H1 (cell line): ENCODE data around the gene CDYL. TPM values are rescaled to one million over a fixed set of nuclear protein-coding genes. Genes with fewer than 3 reads are reported as not detected.

Experiments
- CTCF ChIA-PET: fragments of 300-600 bp; sonication (Branson Sonifier 250); formaldehyde crosslinking; loops from one replicate; lab custom pipeline; 2021; ENCODE audit not compliant: partially characterized antibody; lab: Charles Lee
- POLR2A ChIA-PET: fragments of 300-600 bp; sonication (Branson Sonifier 250); formaldehyde crosslinking; loops from one replicate; lab custom pipeline; 2021; ENCODE audit warnings: inconsistent platforms; ENCODE audit not compliant: partially characterized antibody; lab: Charles Lee
- DNase-seq, 2 experiments: peaks; one replicate each; pipeline versions ENCODE4 v3.0.0 to v3.0.0-alpha.2; 2010 to 2022; ENCODE audit warnings: low spot score in 2 of 2, low read depth in 1 of 2, mixed read lengths in 1 of 2
- FAIRE-seq: peaks from 2 replicates; lab custom pipeline; 2011; peaks lifted over from hg19 to GRCh38; lab: Jason Lieb, UNC
- H2AFZ ChIP-seq: 2 replicates; pipeline ENCODE4 v1.8.1; 2012; ENCODE audit warnings: low read length, inconsistent platforms
- H2AK5ac ChIP-seq: 2 replicates; pipeline ENCODE4 v1.6.1; 2013; ENCODE audit warnings: low read depth, low read length
- H2BK120ac ChIP-seq: replicated peaks from 2 replicates; pipeline ENCODE3; 2013; ENCODE audit warnings: low read depth, low read length, inconsistent platforms
- H2BK12ac ChIP-seq: 2 replicates; pipeline ENCODE4 v1.6.1; 2013; ENCODE audit warnings: low read depth, low read length
- H2BK15ac ChIP-seq: 2 replicates; pipeline ENCODE4 v1.6.1; 2013; ENCODE audit warnings: low read length
- H2BK20ac ChIP-seq: 2 replicates; pipeline ENCODE4 v1.6.1; 2013; ENCODE audit warnings: low read length
- H2BK5ac ChIP-seq: 2 replicates; pipeline ENCODE4 v1.6.1; 2013; ENCODE audit warnings: low read depth, low read length
- H3K14ac ChIP-seq: 2 replicates; pipeline ENCODE4 v1.6.1; 2013; ENCODE audit warnings: inconsistent platforms; ENCODE audit not compliant: insufficient read length
- H3K18ac ChIP-seq: 2 replicates; pipeline ENCODE4 v1.6.1; 2013; ENCODE audit warnings: low read length; ENCODE audit errors: extremely low read depth
- H3K23ac ChIP-seq: 2 replicates; pipeline ENCODE4 v1.6.1; 2013; ENCODE audit warnings: inconsistent platforms; ENCODE audit not compliant: insufficient read length
- H3K23me2 ChIP-seq: 2 replicates; pipeline ENCODE4 v1.6.1; 2013; ENCODE audit warnings: low read depth, low read length
- H3K27ac ChIP-seq: 2 replicates; pipeline ENCODE4 v1.6.1; 2011; ENCODE audit warnings: low read depth, low read length, inconsistent platforms
- H3K27me3 ChIP-seq, 4 experiments: replicated peaks in 1 of 4; 1 replicate in 1 of 4; 2 replicates in 3 of 4; pipeline versions ENCODE4 v1.6.1 to v1.8.1; 2011 to 2013; ENCODE audit warnings: low read length in 3 of 4, mild to moderate bottlenecking in 3 of 4, inconsistent platforms in 2 of 4, mixed read lengths in 2 of 4, moderate library complexity in 1 of 4; ENCODE audit not compliant: control insufficient read depth in 3 of 4, insufficient read depth in 3 of 4; ENCODE audit errors: extremely low read depth in 1 of 4
- H3K36me3 ChIP-seq, 4 experiments: 2 replicates each; pipeline versions ENCODE4 v1.6.1 to v1.8.1; 2011 to 2013; ENCODE audit warnings: mild to moderate bottlenecking in 4 of 4, low read length in 3 of 4, moderate library complexity in 2 of 4, control low read depth in 1 of 4, inconsistent platforms in 1 of 4; ENCODE audit not compliant: insufficient read depth in 4 of 4, control insufficient read depth in 2 of 4
- H3K4ac ChIP-seq: replicated peaks from 2 replicates; pipeline ENCODE3; 2013; ENCODE audit warnings: low read length, low read depth, mixed read lengths, inconsistent platforms; ENCODE audit not compliant: insufficient read length
- H3K4me1 ChIP-seq, 4 experiments: replicated peaks in 1 of 4; 1 replicate in 1 of 4; 2 replicates in 3 of 4; pipeline versions ENCODE4 v1.6.1 to v1.8.1; 2011 to 2013; ENCODE audit warnings: low read length in 3 of 4, inconsistent platforms in 2 of 4, mixed read lengths in 1 of 4; ENCODE audit not compliant: insufficient read depth in 4 of 4, control insufficient read depth in 3 of 4
- H3K4me2 ChIP-seq, 2 experiments: 2 replicates each; pipeline versions ENCODE4 v1.6.1 to v1.8.1; 2011 to 2013; ENCODE audit warnings: low read depth in 2 of 2, low read length in 2 of 2, control low read depth in 1 of 2, inconsistent platforms in 1 of 2, mild to moderate bottlenecking in 1 of 2; ENCODE audit not compliant: insufficient read depth in 1 of 2
- H3K4me3 ChIP-seq, 4 experiments: fragments of 200-600, 300-600 bp in 1 of 4; sonication (generic), shearing (Covaris generic), sonication (Bioruptor Twin) in 1 of 4; 2 replicates each; pipeline versions ENCODE4 v1.5.1 to v1.8.1; 2011 to 2016; ENCODE audit warnings: low read length in 4 of 4, low read depth in 3 of 4, control low read depth in 2 of 4, inconsistent platforms in 2 of 4, mild to moderate bottlenecking in 2 of 4, mixed read lengths in 1 of 4, moderate library complexity in 1 of 4; ENCODE audit not compliant: insufficient read depth in 2 of 4; ENCODE audit errors: extremely low read depth in 1 of 4
- H3K56ac ChIP-seq: replicated peaks from 2 replicates; pipeline ENCODE3; 2013; ENCODE audit warnings: low read depth, mild to moderate bottlenecking, mixed read lengths, low read length, inconsistent platforms; ENCODE audit not compliant: insufficient read length
- H3K79me1 ChIP-seq: 2 replicates; pipeline ENCODE4 v1.6.1; 2013; ENCODE audit warnings: low read depth, low read length, control low read depth
- H3K79me2 ChIP-seq, 2 experiments: 2 replicates each; pipeline versions ENCODE4 v1.6.1 to v1.8.1; 2012 to 2013; ENCODE audit warnings: low read length in 2 of 2, mild to moderate bottlenecking in 2 of 2, inconsistent platforms in 1 of 2; ENCODE audit not compliant: insufficient read depth in 2 of 2, control insufficient read depth in 1 of 2
- H3K9ac ChIP-seq, 4 experiments: replicated peaks in 1 of 4; 1 replicate in 1 of 4; 2 replicates in 3 of 4; pipeline versions ENCODE4 v1.6.1 to v1.8.1; 2011 to 2013; ENCODE audit warnings: low read depth in 3 of 4, low read length in 3 of 4, control low read depth in 2 of 4, mild to moderate bottlenecking in 2 of 4, moderate library complexity in 2 of 4, inconsistent platforms in 1 of 4; ENCODE audit errors: extremely low read depth in 1 of 4
- H3K9me3 ChIP-seq, 2 experiments: 2 replicates each; pipeline versions ENCODE4 v1.6.1 to v1.8.1; 2012 to 2013; ENCODE audit warnings: mild to moderate bottlenecking in 2 of 2, moderate library complexity in 2 of 2, control low read depth in 1 of 2, inconsistent platforms in 1 of 2, low read depth in 1 of 2, low read length in 1 of 2, mixed read lengths in 1 of 2; ENCODE audit not compliant: insufficient read depth in 2 of 2
- H4K20me1 ChIP-seq, 2 experiments: replicated peaks in 1 of 2; 2 replicates each; pipeline versions ENCODE3 to v1.8.1; 2011 to 2013; ENCODE audit warnings: inconsistent platforms in 2 of 2, low read length in 2 of 2, mild to moderate bottlenecking in 1 of 2; ENCODE audit not compliant: insufficient read depth in 2 of 2, control insufficient read depth in 1 of 2
- H4K5ac ChIP-seq: 2 replicates; pipeline ENCODE4 v1.6.1; 2013; ENCODE audit warnings: low read length, low read depth, mixed read lengths, inconsistent platforms; ENCODE audit not compliant: insufficient read length
- H4K8ac ChIP-seq: 2 replicates; pipeline ENCODE4 v1.8.0; 2013; ENCODE audit warnings: mild to moderate bottlenecking, moderate library complexity, low read length, inconsistent platforms; ENCODE audit not compliant: insufficient read depth; ENCODE audit errors: extremely low read depth
- H4K91ac ChIP-seq: replicated peaks from 2 replicates; pipeline ENCODE3; 2013; ENCODE audit warnings: low read length, mixed read lengths, inconsistent platforms; ENCODE audit not compliant: insufficient read length
- RAD21 ChIP-seq, 2 experiments: IDR thresholded peaks in 1 of 2; conservative IDR thresholded peaks in 1 of 2; 2 replicates each; pipeline ENCODE4 v1.6.1; 2011; ENCODE audit warnings: low read depth in 2 of 2, low read length in 2 of 2, improper control_type of control experiment in 1 of 2, inconsistent platforms in 1 of 2, mild to moderate bottlenecking in 1 of 2, moderate library complexity in 1 of 2
- SP2 ChIP-seq: IDR thresholded peaks from 2 replicates; pipeline ENCODE4 v1.6.1; 2012; ENCODE audit warnings: mild to moderate bottlenecking, low read length, inconsistent platforms
- WGBS, 2 experiments: shearing (Covaris generic) in 1 of 2; methylation state at CpG; one replicate each; pipeline versions ENCODE4 v1.1.6 to v1.1.7; 2013 to 2015; ENCODE audit warnings: low lambda C conversion rate in 2 of 2, mixed read lengths in 2 of 2, inconsistent platforms in 1 of 2, low coverage in 1 of 2, missing lambda C conversion rate in 1 of 2; ENCODE audit not compliant: insufficient replicate concordance in 2 of 2, insufficient coverage in 1 of 2, insufficient read length in 1 of 2; ENCODE audit errors: extremely low coverage in 1 of 2, missing lambda C conversion rate in 1 of 2; 5-methylcytosine and 5-hydroxymethylcytosine counted together
- polyA plus RNA-seq, 7 experiments: library from polyadenylated mRNA; depleted of rRNA in 3 of 7; stranded (reverse) in 5 of 7; unstranded in 2 of 7; fragments of >200 nt in 5 of 7; fragments of 200-250 nt in 2 of 7; gene quantifications; 1 replicate in 5 of 7; 2 replicates in 1 of 7; 4 replicates in 1 of 7; pipeline versions ENCODE4 v1.2.1 to v1.2.3, GENCODE V29; 2011 to 2013; ENCODE audit warnings: missing spikeins in 2 of 7, mixed read lengths in 2 of 7
- total RNA-seq: library from RNA; stranded (reverse); fragmentation: NEBNext Ultra II Directional; extraction: Animal tissue kit (Norgen Biotek cat#: 25700); gene quantifications from 2 replicates; pipeline ENCODE4 v1.2.1, GENCODE V29; 2021

The CDYL gene
- total and polyA plus RNA-seq, 2 of the 8 experiments (the other 6 are each of a cell fraction or from before 2014, with no cell fraction given) = 56.4 to 119 TPM

DNA sequence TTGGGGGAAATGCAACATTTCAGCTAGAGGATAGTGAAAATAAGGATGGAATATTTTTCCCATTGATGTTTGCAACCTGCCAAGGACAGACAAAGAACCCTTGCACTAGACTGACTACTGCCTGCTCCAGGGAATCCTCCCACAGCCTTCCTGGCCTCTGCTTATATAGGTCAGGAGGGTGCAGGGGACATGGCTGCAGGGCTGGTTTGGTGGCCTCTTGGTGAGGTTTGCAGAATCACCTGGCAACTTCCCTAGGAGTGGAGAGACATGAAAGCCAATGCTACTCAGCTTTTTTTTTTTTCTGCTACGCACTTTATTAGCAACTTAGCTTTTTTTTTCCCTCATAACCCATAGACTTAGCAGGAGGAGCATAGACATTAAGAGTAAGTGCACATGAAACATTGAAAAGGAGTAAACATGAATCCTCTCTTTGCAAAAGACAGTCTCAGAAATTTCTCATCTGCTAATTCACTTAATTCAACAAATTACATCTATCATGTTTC is 39.8 kb upstream of the CDYL start:
- H2BK120ac ChIP-seq = no peak overlapping the region
- no peak overlapping the region for H3K4me3 ChIP-seq
- no peak overlapping the region for H2BK12ac ChIP-seq
- H4K91ac ChIP-seq = no peak overlapping the region
- WGBS, 2 experiments = 100% methylated on average over 1 of the region's 1 CpG; no CpG with 5 or more reads in 1 of the 2 experiments
- no peak overlapping the region for H3K14ac ChIP-seq
- H3K27ac ChIP-seq = no peak overlapping the region
- H3K27me3 ChIP-seq = no peaks in the 10 kb centered on the region
- H4K5ac ChIP-seq = no peak overlapping the region
- H3K23me2 ChIP-seq = no peaks in the 10 kb centered on the region; the same call in 1 of the 2 replicates
- FAIRE-seq = no peak
- H4K20me1 ChIP-seq = no peaks in the 10 kb centered on the region
- H4K8ac ChIP-seq = no peak overlapping the region
- H3K36me3 ChIP-seq = no peaks in the 10 kb centered on the region
- H3K79me1 ChIP-seq = no peaks in the 10 kb centered on the region
- no peak overlapping the region for H2AFZ ChIP-seq
- no peak for DNase-seq
- H3K4ac ChIP-seq = no peak overlapping the region
- CTCF ChIA-PET = interaction anchor here (1.0 kb wide), 1 partner anchor 9 kb away, joined by 3 read pairs; no protein-coding TSS in a partner anchor
- no peak overlapping the region for H2BK20ac ChIP-seq
- no peak overlapping the region for H3K56ac ChIP-seq
- H2BK15ac ChIP-seq = no peak overlapping the region
- POLR2A ChIA-PET = no interaction called here
- H3K4me1 ChIP-seq = peaks cover 3 to 7% (median 4%) of the 10 kb centered on the region in 4 experiments; a peak in 6 of 7 replicates
- no peaks in the 10 kb centered on the region for H3K9me3 ChIP-seq
- H2AK5ac ChIP-seq = no peak overlapping the region
- TF ChIP-seq RAD21 (IDR thresholded peaks at IDR 0.05 in 1 of 2, conservative IDR thresholded peaks at IDR 0.05 in 1 of 2; ENCODE audit: low read depth in 2 of 2, low read length in 2 of 2) = no peak
- TF ChIP-seq SP2 = no peak
- no peak overlapping the region for H2BK5ac ChIP-seq
- no peak overlapping the region for H3K23ac ChIP-seq
- H3K4me2 ChIP-seq = no peak overlapping the region
- no peak overlapping the region for H3K18ac ChIP-seq
- no peaks in the 10 kb centered on the region for H3K79me2 ChIP-seq
- no peak overlapping the region for H3K9ac ChIP-seq
